H1 (cell line): ENCODE data around the gene AHNAK2. TPM values are rescaled to one million over a fixed set of nuclear protein-coding genes. Genes with fewer than 3 reads are reported as not detected.

Experiments used
- CTCF ChIA-PET: fragments of 300-600 bp; sonication (Branson Sonifier 250); formaldehyde crosslinking; loops from one replicate; lab custom pipeline; 2021; ENCODE audit not compliant: partially characterized antibody; lab: Charles Lee
- POLR2A ChIA-PET: fragments of 300-600 bp; sonication (Branson Sonifier 250); formaldehyde crosslinking; loops from one replicate; lab custom pipeline; 2021; ENCODE audit warnings: inconsistent platforms; ENCODE audit not compliant: partially characterized antibody; lab: Charles Lee
- DNase-seq, 2 experiments: peaks; one replicate each; pipeline versions ENCODE4 v3.0.0 to v3.0.0-alpha.2; 2010 to 2022; ENCODE audit warnings: low spot score in 2 of 2, low read depth in 1 of 2, mixed read lengths in 1 of 2
- FAIRE-seq: peaks from 2 replicates; lab custom pipeline; 2011; peaks lifted over from hg19 to GRCh38; lab: Jason Lieb, UNC
- H2AFZ ChIP-seq: 2 replicates; pipeline ENCODE4 v1.8.1; 2012; ENCODE audit warnings: low read length, inconsistent platforms
- H2AK5ac ChIP-seq: 2 replicates; pipeline ENCODE4 v1.6.1; 2013; ENCODE audit warnings: low read depth, low read length
- H2BK120ac ChIP-seq: replicated peaks from 2 replicates; pipeline ENCODE3; 2013; ENCODE audit warnings: low read depth, low read length, inconsistent platforms
- H2BK12ac ChIP-seq: 2 replicates; pipeline ENCODE4 v1.6.1; 2013; ENCODE audit warnings: low read depth, low read length
- H2BK15ac ChIP-seq: 2 replicates; pipeline ENCODE4 v1.6.1; 2013; ENCODE audit warnings: low read length
- H2BK20ac ChIP-seq: 2 replicates; pipeline ENCODE4 v1.6.1; 2013; ENCODE audit warnings: low read length
- H2BK5ac ChIP-seq: 2 replicates; pipeline ENCODE4 v1.6.1; 2013; ENCODE audit warnings: low read depth, low read length
- H3K14ac ChIP-seq: 2 replicates; pipeline ENCODE4 v1.6.1; 2013; ENCODE audit warnings: inconsistent platforms; ENCODE audit not compliant: insufficient read length
- H3K18ac ChIP-seq: 2 replicates; pipeline ENCODE4 v1.6.1; 2013; ENCODE audit warnings: low read length; ENCODE audit errors: extremely low read depth
- H3K23ac ChIP-seq: 2 replicates; pipeline ENCODE4 v1.6.1; 2013; ENCODE audit warnings: inconsistent platforms; ENCODE audit not compliant: insufficient read length
- H3K23me2 ChIP-seq: 2 replicates; pipeline ENCODE4 v1.6.1; 2013; ENCODE audit warnings: low read depth, low read length
- H3K27ac ChIP-seq: 2 replicates; pipeline ENCODE4 v1.6.1; 2011; ENCODE audit warnings: low read depth, low read length, inconsistent platforms
- H3K27me3 ChIP-seq, 4 experiments: replicated peaks in 1 of 4; 1 replicate in 1 of 4; 2 replicates in 3 of 4; pipeline versions ENCODE4 v1.6.1 to v1.8.1; 2011 to 2013; ENCODE audit warnings: low read length in 3 of 4, mild to moderate bottlenecking in 3 of 4, inconsistent platforms in 2 of 4, mixed read lengths in 2 of 4, moderate library complexity in 1 of 4; ENCODE audit not compliant: control insufficient read depth in 3 of 4, insufficient read depth in 3 of 4; ENCODE audit errors: extremely low read depth in 1 of 4
- H3K36me3 ChIP-seq, 4 experiments: 2 replicates each; pipeline versions ENCODE4 v1.6.1 to v1.8.1; 2011 to 2013; ENCODE audit warnings: mild to moderate bottlenecking in 4 of 4, low read length in 3 of 4, moderate library complexity in 2 of 4, control low read depth in 1 of 4, inconsistent platforms in 1 of 4; ENCODE audit not compliant: insufficient read depth in 4 of 4, control insufficient read depth in 2 of 4
- H3K4ac ChIP-seq: replicated peaks from 2 replicates; pipeline ENCODE3; 2013; ENCODE audit warnings: low read length, low read depth, mixed read lengths, inconsistent platforms; ENCODE audit not compliant: insufficient read length
- H3K4me1 ChIP-seq, 4 experiments: replicated peaks in 1 of 4; 1 replicate in 1 of 4; 2 replicates in 3 of 4; pipeline versions ENCODE4 v1.6.1 to v1.8.1; 2011 to 2013; ENCODE audit warnings: low read length in 3 of 4, inconsistent platforms in 2 of 4, mixed read lengths in 1 of 4; ENCODE audit not compliant: insufficient read depth in 4 of 4, control insufficient read depth in 3 of 4
- H3K4me2 ChIP-seq, 2 experiments: 2 replicates each; pipeline versions ENCODE4 v1.6.1 to v1.8.1; 2011 to 2013; ENCODE audit warnings: low read depth in 2 of 2, low read length in 2 of 2, control low read depth in 1 of 2, inconsistent platforms in 1 of 2, mild to moderate bottlenecking in 1 of 2; ENCODE audit not compliant: insufficient read depth in 1 of 2
- H3K4me3 ChIP-seq, 4 experiments: fragments of 200-600, 300-600 bp in 1 of 4; sonication (generic), shearing (Covaris generic), sonication (Bioruptor Twin) in 1 of 4; 2 replicates each; pipeline versions ENCODE4 v1.5.1 to v1.8.1; 2011 to 2016; ENCODE audit warnings: low read length in 4 of 4, low read depth in 3 of 4, control low read depth in 2 of 4, inconsistent platforms in 2 of 4, mild to moderate bottlenecking in 2 of 4, mixed read lengths in 1 of 4, moderate library complexity in 1 of 4; ENCODE audit not compliant: insufficient read depth in 2 of 4; ENCODE audit errors: extremely low read depth in 1 of 4
- H3K56ac ChIP-seq: replicated peaks from 2 replicates; pipeline ENCODE3; 2013; ENCODE audit warnings: low read depth, mild to moderate bottlenecking, mixed read lengths, low read length, inconsistent platforms; ENCODE audit not compliant: insufficient read length
- H3K79me1 ChIP-seq: 2 replicates; pipeline ENCODE4 v1.6.1; 2013; ENCODE audit warnings: low read depth, low read length, control low read depth
- H3K79me2 ChIP-seq, 2 experiments: 2 replicates each; pipeline versions ENCODE4 v1.6.1 to v1.8.1; 2012 to 2013; ENCODE audit warnings: low read length in 2 of 2, mild to moderate bottlenecking in 2 of 2, inconsistent platforms in 1 of 2; ENCODE audit not compliant: insufficient read depth in 2 of 2, control insufficient read depth in 1 of 2
- H3K9ac ChIP-seq, 4 experiments: replicated peaks in 1 of 4; 1 replicate in 1 of 4; 2 replicates in 3 of 4; pipeline versions ENCODE4 v1.6.1 to v1.8.1; 2011 to 2013; ENCODE audit warnings: low read depth in 3 of 4, low read length in 3 of 4, control low read depth in 2 of 4, mild to moderate bottlenecking in 2 of 4, moderate library complexity in 2 of 4, inconsistent platforms in 1 of 4; ENCODE audit errors: extremely low read depth in 1 of 4
- H3K9me3 ChIP-seq, 2 experiments: 2 replicates each; pipeline versions ENCODE4 v1.6.1 to v1.8.1; 2012 to 2013; ENCODE audit warnings: mild to moderate bottlenecking in 2 of 2, moderate library complexity in 2 of 2, control low read depth in 1 of 2, inconsistent platforms in 1 of 2, low read depth in 1 of 2, low read length in 1 of 2, mixed read lengths in 1 of 2; ENCODE audit not compliant: insufficient read depth in 2 of 2
- H4K20me1 ChIP-seq, 2 experiments: replicated peaks in 1 of 2; 2 replicates each; pipeline versions ENCODE3 to v1.8.1; 2011 to 2013; ENCODE audit warnings: inconsistent platforms in 2 of 2, low read length in 2 of 2, mild to moderate bottlenecking in 1 of 2; ENCODE audit not compliant: insufficient read depth in 2 of 2, control insufficient read depth in 1 of 2
- H4K5ac ChIP-seq: 2 replicates; pipeline ENCODE4 v1.6.1; 2013; ENCODE audit warnings: low read length, low read depth, mixed read lengths, inconsistent platforms; ENCODE audit not compliant: insufficient read length
- H4K8ac ChIP-seq: 2 replicates; pipeline ENCODE4 v1.8.0; 2013; ENCODE audit warnings: mild to moderate bottlenecking, moderate library complexity, low read length, inconsistent platforms; ENCODE audit not compliant: insufficient read depth; ENCODE audit errors: extremely low read depth
- H4K91ac ChIP-seq: replicated peaks from 2 replicates; pipeline ENCODE3; 2013; ENCODE audit warnings: low read length, mixed read lengths, inconsistent platforms; ENCODE audit not compliant: insufficient read length
- BCL11A ChIP-seq, 2 experiments: IDR thresholded peaks; one replicate each; pipeline ENCODE4 v1.6.1; 2011; ENCODE audit warnings: low read depth in 2 of 2, low read length in 2 of 2, mild to moderate bottlenecking in 2 of 2
- CBX8 ChIP-seq: fragments of 300-800, 300-1000 bp; sonication (generic); IDR thresholded peaks from 2 replicates; pipeline ENCODE4 v1.7.1; 2016; ENCODE audit warnings: low read depth, low read length, borderline replicate concordance
- CREB1 ChIP-seq: IDR thresholded peaks from 2 replicates; pipeline ENCODE4 v1.6.1; 2012; ENCODE audit warnings: inconsistent platforms
- CTBP2 ChIP-seq: IDR thresholded peaks from 2 replicates; pipeline ENCODE4 v1.7.0; 2011; ENCODE audit warnings: borderline replicate concordance, mild to moderate bottlenecking, moderate library complexity, mixed read lengths, low read length; ENCODE audit not compliant: insufficient read depth, insufficient read length
- FOSL1 ChIP-seq: IDR thresholded peaks from 2 replicates; pipeline ENCODE4 v1.6.1; 2011; ENCODE audit warnings: mild to moderate bottlenecking, low read depth, low read length, moderate library complexity; ENCODE audit not compliant: insufficient read depth
- HDAC2 ChIP-seq, 2 experiments: fragments of 300-600 bp in 1 of 2; sonication (generic) in 1 of 2; IDR thresholded peaks; 2 replicates each; pipeline ENCODE4 v1.6.1; 2011 to 2012; ENCODE audit warnings: low read depth in 2 of 2, low read length in 2 of 2, mild to moderate bottlenecking in 2 of 2, moderate library complexity in 2 of 2, borderline replicate concordance in 1 of 2, inconsistent platforms in 1 of 2
- KDM4A ChIP-seq: IDR thresholded peaks from one replicate; pipeline ENCODE4 v1.7.1; 2012; ENCODE audit warnings: low read depth, mild to moderate bottlenecking, moderate library complexity, low read length, inconsistent platforms; ENCODE audit not compliant: severe bottlenecking
- RFX5 ChIP-seq: IDR thresholded peaks from 2 replicates; pipeline ENCODE4 v1.6.1; 2011; ENCODE audit warnings: low read depth, low read length, improper control_type of control experiment, borderline replicate concordance
- SIX5 ChIP-seq: IDR thresholded peaks from 2 replicates; pipeline ENCODE4 v1.6.1; 2011; ENCODE audit warnings: mild to moderate bottlenecking, low read depth, low read length
- WGBS, 2 experiments: shearing (Covaris generic) in 1 of 2; methylation state at CpG; one replicate each; pipeline versions ENCODE4 v1.1.6 to v1.1.7; 2013 to 2015; ENCODE audit warnings: low lambda C conversion rate in 2 of 2, mixed read lengths in 2 of 2, inconsistent platforms in 1 of 2, low coverage in 1 of 2, missing lambda C conversion rate in 1 of 2; ENCODE audit not compliant: insufficient replicate concordance in 2 of 2, insufficient coverage in 1 of 2, insufficient read length in 1 of 2; ENCODE audit errors: extremely low coverage in 1 of 2, missing lambda C conversion rate in 1 of 2; 5-methylcytosine and 5-hydroxymethylcytosine counted together
- polyA plus RNA-seq, 7 experiments: library from polyadenylated mRNA; depleted of rRNA in 3 of 7; stranded (reverse) in 5 of 7; unstranded in 2 of 7; fragments of >200 nt in 5 of 7; fragments of 200-250 nt in 2 of 7; gene quantifications; 1 replicate in 5 of 7; 2 replicates in 1 of 7; 4 replicates in 1 of 7; pipeline versions ENCODE4 v1.2.1 to v1.2.3, GENCODE V29; 2011 to 2013; ENCODE audit warnings: missing spikeins in 2 of 7, mixed read lengths in 2 of 7
- total RNA-seq: library from RNA; stranded (reverse); fragmentation: NEBNext Ultra II Directional; extraction: Animal tissue kit (Norgen Biotek cat#: 25700); gene quantifications from 2 replicates; pipeline ENCODE4 v1.2.1, GENCODE V29; 2021
- TF ChIP-seq, protein P1 (sequence below): IDR thresholded peaks from 2 replicates; pipeline ENCODE4 v1.6.1; 2011; ENCODE audit warnings: low read depth, mild to moderate bottlenecking, low read length; ENCODE audit not compliant: insufficient read depth

AHNAK2 gene
- total and polyA plus RNA-seq, 2 of the 8 experiments (the other 6 are each of a cell fraction or from before 2014, with no cell fraction given), result 0.95 to 2.0 TPM

GRCh38 chr14:104889375-104889757 is 88.8 kb downstream of the AHNAK2 start:
- H3K4me2 ChIP-seq, result no peak overlapping the region
- WGBS, 2 experiments, result 92% methylated on average over 23 of the region's 23 CpGs; no CpG with 5 or more reads in 1 of the 2 experiments

More at GRCh38 chr14:104889375-104889757, 88.8 kb downstream of the AHNAK2 start:
- Histone ChIP-seq H3K18ac (no peak overlapping the region), H3K4me1 (peaks cover 0 to 3% (median 0%) of the 10 kb centered on the region in 4 experiments; a peak in 2 of 7 replicates), H3K27ac (no peak overlapping the region), H2AFZ (no peak overlapping the region), H4K8ac (peak overlapping the region; percentile 25), H3K27me3 (no peaks in the 10 kb centered on the region), H3K56ac (no peak overlapping the region), H4K5ac (no peak overlapping the region), H3K9ac (no peak overlapping the region), H3K36me3 (peaks cover 0 to 26% (median 3%) of the 10 kb centered on the region in 4 experiments; a peak in 4 of 8 replicates), H3K9me3 (no peaks in the 10 kb centered on the region), H3K14ac (no peak overlapping the region), H2BK15ac (no peak overlapping the region), H2BK120ac (no peak overlapping the region), H2AK5ac (no peak overlapping the region), H2BK20ac (no peak overlapping the region), H4K20me1 (peaks cover 3 to 4% of the 10 kb centered on the region in 2 experiments), H3K79me2 (no peaks in the 10 kb centered on the region), H4K91ac (no peak overlapping the region), H3K23ac (no peak overlapping the region), H3K79me1 (no peaks in the 10 kb centered on the region), H3K4me3 (no peak overlapping the region), H3K23me2 (peaks cover 12% of the 10 kb centered on the region; the same call in 1 of the 2 replicates), H3K4ac (no peak overlapping the region), H2BK5ac (no peak overlapping the region), H2BK12ac (no peak overlapping the region)
- POLR2A ChIA-PET, result interaction anchor here (1.5 kb wide), 1 partner anchor 11 kb away, joined by 4 read pairs; no protein-coding TSS in a partner anchor
- no peak for FAIRE-seq
- CTCF ChIA-PET, result interaction anchor here (0.9 to 1.2 kb wide), 2 partner anchors 119 to 157 kb away, joined by 3 read pairs; no protein-coding TSS in a partner anchor
- no peak for DNase-seq
- TF ChIP-seq SIX5, result no peak
- no peak for TF ChIP-seq CTBP2
- no peak for TF ChIP-seq BCL11A (IDR thresholded peaks at IDR 0.05; ENCODE audit: low read depth in 2 of 2, low read length in 2 of 2)
- no peak for TF ChIP-seq RFX5
- TF ChIP-seq KDM4A, result no peak
- no peak for TF ChIP-seq FOSL1
- TF ChIP-seq CBX8, result no peak
- TF ChIP-seq CREB1, result no peak
- no peak for TF ChIP-seq HDAC2 (IDR thresholded peaks at IDR 0.05; ENCODE audit: borderline replicate concordance in 1 of 2, low read depth in 2 of 2, low read length in 2 of 2)
- TF ChIP-seq, protein P1, sequence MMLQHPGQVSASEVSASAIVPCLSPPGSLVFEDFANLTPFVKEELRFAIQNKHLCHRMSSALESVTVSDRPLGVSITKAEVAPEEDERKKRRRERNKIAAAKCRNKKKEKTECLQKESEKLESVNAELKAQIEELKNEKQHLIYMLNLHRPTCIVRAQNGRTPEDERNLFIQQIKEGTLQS, result no peak
